ENCODE measurements around the gene SASH1.

DNA sequence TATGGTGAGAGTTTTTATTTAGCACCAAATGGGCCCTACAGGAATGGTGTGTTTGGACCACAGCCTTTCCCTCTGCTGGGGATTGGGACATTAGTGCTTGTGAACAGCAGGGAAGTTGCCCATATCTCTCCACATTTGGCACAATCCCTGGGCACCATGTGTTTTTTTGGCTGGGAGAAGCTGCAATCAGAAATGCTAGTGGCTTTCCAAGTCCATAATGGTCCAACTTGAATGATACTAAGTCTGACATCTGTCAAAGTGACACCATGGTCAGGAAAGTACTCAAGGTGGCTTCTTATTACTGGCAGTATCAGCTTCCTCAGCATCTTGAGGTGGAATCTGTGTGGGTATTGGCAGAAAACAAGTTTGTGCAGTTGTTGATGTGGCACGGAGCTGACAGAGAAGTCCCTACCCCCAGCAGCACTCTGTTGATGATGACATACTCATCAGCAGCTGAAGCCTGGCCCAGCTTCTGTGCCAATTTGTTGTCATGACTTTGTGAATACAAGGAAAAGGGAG is 53.0 kb downstream of the SASH1 start:
- no peak for TF ChIP-seq CTCF (IDR thresholded peaks at IDR 0.05)
- TF ChIP-seq POLR2A (IDR thresholded peaks at IDR 0.05): no peak

All from tibial nerve (tissue), 3 donors.